Activated CD4-positive, alpha-beta T cell treated with anti-CD3 and anti-CD28 coated beads for 1 hour (primary cell): ENCODE results near the gene IMPDH1.
"Not testable (repeated sequence)": the region's sequence is repeated elsewhere in the genome, so short reads cannot be mapped to it uniquely, and the experiment has no call there.

Source experiments
- DNase-seq: peaks from one replicate; pipeline ENCODE4 v3.0.0-alpha.2; 2020

IMPDH1 gene

GRCh38 chr7:128409596-128410450 is at the start of gene IMPDH1:
Gene IMPDH1 (minus strand): TSS chr7:128409982. CDS start chr7:128409901, 81 bp downstream.
- peak; percentile 72 for DNase-seq

GRCh38 chr7:128459394-128459878 is 49.7 kb upstream of the IMPDH1 start:
- peak; percentile 45 for DNase-seq

- no peak for DNase-seq
Observed at GRCh38 chr7:128458956-128459355, 49.2 kb upstream of the IMPDH1 start.

- not testable (repeated sequence) for DNase-seq
Observed at GRCh38 chr7:128457385-128457784, 47.6 kb upstream of the IMPDH1 start.

GRCh38 chr7:128456255-128456725 is 46.5 kb upstream of the IMPDH1 start:
- no peak for DNase-seq

- peak; percentile 90 for DNase-seq
Observed at GRCh38 chr7:128455543-128456254, 45.9 kb upstream of the IMPDH1 start, which contains the start of gene HILPDA. Gene HILPDA (plus strand): TSS chr7:128455878. CDS start chr7:128457269, 1,391 bp downstream.

- no peak for DNase-seq
Observed at GRCh38 chr7:128454808-128455542, 45.2 kb upstream of the IMPDH1 start.

GRCh38 chr7:128453836-128454804 is 44.3 kb upstream of the IMPDH1 start:
- no peak for DNase-seq

- no peak for DNase-seq
Observed at GRCh38 chr7:128452552-128452951, 42.8 kb upstream of the IMPDH1 start.

GRCh38 chr7:128450913-128451312 is 41.1 kb upstream of the IMPDH1 start:
- DNase-seq: no peak

GRCh38 chr7:128450409-128450808 is 40.6 kb upstream of the IMPDH1 start:
- DNase-seq: no peak

- no peak for DNase-seq
Observed at GRCh38 chr7:128448751-128449302, 39.0 kb upstream of the IMPDH1 start.

- DNase-seq: no peak
Observed at GRCh38 chr7:128447941-128448564, 38.3 kb upstream of the IMPDH1 start.

GRCh38 chr7:128446306-128446705 is 36.5 kb upstream of the IMPDH1 start:
- no peak for DNase-seq

GRCh38 chr7:128443831-128444600 is 34.2 kb upstream of the IMPDH1 start:
- DNase-seq: no peak

- DNase-seq: no peak
Observed at GRCh38 chr7:128442356-128442755, 32.6 kb upstream of the IMPDH1 start.

- DNase-seq: no peak
Observed at GRCh38 chr7:128437426-128438332, 27.9 kb upstream of the IMPDH1 start.

GRCh38 chr7:128435327-128435686 is 25.5 kb upstream of the IMPDH1 start:
- no peak for DNase-seq
